RCC 7860 (cell line): ENCODE results near the gene STK39.
"Not testable (repeated sequence)": the region's sequence is repeated elsewhere in the genome, so short reads cannot be mapped to it uniquely, and the experiment has no call there.

Experiments
- DNase-seq: peaks from one replicate; pipeline ENCODE4 v3.0.0-alpha.2; 2015; ENCODE audit warnings: low spot score
- FAIRE-seq: peaks from 2 replicates; lab custom pipeline; 2012; peaks lifted over from hg19 to GRCh38; lab: Jason Lieb, UNC

STK39 gene

DNA sequence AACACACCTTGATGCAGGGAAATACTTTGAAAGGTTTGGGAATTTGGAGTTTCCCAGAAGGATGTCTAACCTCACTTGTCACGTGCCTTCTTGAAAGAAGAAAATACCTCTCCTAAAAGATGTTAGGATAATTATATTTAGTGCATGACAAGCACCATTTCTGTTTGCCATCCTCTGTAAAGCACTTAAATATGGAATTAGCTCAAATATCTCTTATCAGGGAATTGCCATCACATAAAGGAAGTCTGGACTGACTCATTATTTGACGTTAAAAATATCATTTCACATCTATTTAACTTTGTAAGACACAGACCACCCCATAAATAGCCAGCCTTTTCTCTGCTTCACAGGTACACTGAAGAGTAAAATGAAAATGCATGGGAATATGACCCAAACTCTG is 140.1 kb downstream of the STK39 start:
- DNase-seq (no peak), FAIRE-seq (no peak)

DNA sequence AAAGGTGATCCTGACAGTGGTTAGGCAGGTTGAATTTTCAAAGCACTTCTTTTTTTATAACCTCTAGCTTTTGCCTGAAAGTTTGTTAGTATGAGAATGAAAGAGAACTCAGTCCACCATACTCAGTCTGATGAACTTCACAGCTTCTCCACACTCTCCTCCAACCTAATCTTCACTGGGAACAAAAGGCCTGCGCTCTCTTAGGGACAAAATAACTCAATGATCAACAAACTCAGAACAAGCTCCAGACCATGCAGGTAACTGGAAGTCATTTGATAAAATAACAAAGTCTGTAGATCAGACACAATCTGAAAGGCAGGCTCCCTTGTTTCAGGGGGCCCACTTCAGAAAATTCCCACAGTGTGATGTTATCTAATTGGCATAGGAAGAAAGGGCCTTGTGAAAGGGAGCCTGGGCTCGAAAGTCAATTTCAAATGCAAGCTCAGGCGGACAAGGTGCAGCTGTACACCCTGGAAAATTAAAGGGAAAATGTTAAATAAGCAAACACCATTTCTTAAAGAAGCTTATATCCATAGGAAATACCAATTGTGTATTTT is 142.2 kb downstream of the STK39 start:
- DNase-seq (no peak), FAIRE-seq (no peak)

DNA sequence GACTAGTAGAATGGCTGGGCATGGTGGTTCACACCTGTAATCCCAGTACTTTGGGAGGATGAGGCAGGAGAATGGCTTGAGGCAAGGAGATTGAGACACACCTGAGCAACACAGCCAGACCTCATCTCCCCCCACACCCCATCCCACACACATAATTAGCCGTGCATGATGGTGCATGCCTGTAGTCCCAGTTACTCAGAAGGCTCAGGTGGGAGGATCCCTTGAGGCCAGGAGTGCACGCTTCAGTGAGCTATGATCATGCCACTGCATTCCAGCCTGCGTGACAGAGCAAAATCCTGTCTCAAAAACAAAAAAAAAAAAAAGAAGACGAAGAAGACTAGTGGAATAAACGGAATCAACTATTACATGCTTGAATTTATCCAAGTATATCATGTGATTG is 150.0 kb downstream of the STK39 start:
- FAIRE-seq: peak; percentile 96
- DNase-seq: peak; percentile 82

DNA sequence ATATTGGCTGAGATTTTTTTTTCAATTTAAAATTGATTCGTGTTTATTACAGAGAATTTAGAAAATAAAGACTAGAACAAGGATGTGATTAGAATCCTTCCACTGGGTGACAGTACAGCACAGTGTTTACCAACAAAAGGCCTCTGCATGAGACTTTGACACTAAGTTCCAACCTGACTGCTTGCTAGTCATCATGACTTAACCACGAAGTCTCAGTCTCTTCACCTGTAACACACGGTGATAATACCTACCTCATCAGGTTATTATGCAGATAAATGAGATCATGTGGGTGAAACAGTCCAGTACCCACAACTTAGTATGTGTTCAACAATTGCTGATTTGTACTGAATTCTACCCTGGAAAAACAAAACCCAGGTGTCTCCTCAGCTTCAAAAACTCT is 151.2 kb downstream of the STK39 start:
- no peak for FAIRE-seq
- no peak for DNase-seq

DNA sequence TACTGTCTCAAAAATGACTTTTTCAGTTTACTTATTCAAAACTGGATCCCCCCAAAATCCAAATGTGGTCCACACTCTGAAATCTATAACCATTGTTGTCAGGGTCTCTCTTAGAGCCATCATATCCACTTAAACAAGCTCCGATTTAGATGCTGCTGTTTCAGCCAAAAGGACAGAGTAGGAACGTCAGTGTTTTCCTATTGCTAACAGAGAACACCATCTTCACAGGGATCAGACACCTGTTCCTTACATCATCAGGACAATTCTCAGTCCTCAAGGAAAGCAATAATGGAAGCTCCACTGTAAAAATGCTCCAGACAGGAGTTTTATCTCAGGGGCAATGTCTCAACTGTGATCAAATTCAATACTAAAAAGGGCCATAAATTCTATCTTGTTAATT is 155.4 kb downstream of the STK39 start:
- no peak for DNase-seq
- no peak for FAIRE-seq

DNA sequence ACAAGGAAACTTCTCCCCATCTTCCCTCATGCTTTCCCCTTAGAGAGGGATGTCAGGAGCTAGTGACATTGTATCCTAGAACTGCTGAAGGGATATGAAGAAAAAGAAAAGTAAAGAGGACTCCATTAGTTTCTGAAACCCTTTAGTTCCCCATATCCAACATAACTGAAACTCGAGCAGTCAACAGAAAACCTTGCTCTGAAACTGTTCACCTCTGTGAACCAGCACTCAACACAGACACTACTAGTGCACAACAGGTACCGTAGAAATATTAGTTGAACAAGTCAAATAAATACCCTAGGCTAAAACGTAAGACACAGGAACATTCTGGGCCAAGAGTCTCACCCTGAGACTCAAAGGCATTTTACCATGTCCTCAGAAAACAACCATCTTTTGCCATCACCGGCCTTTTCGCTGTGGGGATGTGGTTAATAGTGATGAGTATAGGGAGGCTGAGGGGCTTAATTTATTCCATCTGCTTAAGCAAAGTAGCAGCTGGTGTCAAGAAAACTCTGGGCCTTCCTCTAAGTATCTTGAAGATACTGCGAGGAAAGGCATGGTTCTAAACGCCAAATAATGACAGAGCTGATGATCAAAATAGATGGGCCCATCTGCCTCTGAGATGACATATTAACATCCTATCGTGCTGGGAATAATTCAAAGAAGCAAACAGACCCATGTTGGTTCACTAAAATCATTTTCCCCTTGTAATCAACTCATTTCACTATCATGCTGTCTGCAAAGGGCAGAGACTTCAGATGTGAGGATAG is 156.8 kb downstream of the STK39 start:
- FAIRE-seq (no peak), DNase-seq (no peak)

DNA sequence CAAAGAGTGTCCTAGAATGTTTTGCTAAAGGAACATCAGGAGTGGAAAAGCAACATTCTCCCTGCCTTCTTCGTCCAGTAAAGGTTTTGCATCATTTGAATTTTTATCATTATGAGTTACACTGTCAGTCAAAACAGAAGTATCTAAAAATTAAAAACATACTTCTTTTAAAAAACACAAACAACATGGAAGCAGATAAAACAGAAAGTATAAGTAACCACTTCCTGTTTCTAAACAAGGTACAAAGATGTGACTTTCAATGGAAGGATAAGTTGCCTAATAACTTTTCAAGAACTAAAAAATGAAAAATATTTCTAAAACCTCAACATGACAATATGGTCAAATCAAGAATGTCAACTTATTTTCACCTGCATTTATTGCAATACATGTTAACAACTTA is 158.2 kb downstream of the STK39 start:
- DNase-seq (no peak), FAIRE-seq (no peak)

DNA sequence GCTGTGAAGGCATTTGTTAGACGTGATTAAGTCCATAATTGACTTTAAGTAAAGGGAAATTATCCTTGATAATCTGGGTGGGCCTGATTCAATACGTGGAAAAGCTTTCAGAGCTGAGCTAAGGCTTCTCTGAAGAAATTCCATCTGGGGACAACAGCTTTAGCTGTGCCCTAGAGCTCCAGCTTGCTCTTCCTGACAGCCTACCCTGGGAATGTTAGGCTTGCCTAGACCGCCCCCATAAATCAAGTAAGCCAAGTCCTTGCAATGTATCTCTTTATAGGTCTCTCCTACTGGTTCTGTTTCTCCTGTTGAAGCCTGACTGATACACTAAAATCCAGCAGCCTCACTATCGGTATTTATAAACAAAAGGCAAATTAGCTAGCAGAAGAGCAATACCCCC is 160.0 kb downstream of the STK39 start:
- no peak for FAIRE-seq
- no peak for DNase-seq

DNA sequence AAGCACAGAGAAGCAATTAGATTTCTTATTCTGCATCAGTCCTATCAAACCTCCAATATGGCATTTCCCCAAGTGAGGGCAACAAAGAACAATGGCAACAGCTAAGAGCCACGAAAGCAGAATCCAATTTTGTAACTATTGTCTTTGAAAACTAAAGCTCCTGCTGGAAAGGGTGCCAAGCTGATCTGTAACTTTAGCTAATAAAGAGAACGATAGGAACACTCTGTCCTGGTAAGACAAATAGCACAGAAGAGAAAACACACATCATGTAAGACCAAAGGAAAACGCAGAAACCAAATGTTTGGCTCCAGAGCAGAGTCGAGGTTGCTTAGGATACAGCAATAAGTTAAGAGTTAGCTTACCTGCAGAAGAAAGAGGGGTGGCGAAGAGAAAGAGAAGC is 160.5 kb downstream of the STK39 start:
- FAIRE-seq (no peak), DNase-seq (no peak)

DNA sequence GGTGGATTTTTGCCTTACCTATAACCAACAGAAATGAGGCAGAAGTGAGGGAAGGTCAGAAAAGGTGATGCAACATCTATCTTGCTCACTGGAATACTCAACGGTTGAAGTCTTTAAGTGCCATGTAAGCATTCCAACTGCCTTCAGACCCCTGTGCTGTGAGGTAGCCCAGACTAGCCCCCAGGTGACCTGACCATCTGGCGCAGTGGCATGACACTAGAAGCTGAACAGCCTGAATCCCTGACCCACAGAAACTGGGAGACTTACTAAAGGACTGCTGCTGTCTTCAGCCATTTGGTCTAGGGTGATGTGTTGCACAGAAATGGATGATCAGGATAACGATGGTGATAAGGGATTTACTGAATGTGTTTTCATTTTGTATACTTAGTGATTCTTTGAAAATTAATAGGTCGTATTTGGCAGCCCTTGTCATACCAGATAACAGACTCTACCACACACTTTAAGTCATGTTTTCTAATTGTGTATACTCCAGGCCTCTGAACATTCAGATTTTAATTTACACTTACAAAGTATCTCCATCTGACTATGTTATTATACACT is 161.5 kb downstream of the STK39 start:
- FAIRE-seq (no peak), DNase-seq (no peak)

DNA sequence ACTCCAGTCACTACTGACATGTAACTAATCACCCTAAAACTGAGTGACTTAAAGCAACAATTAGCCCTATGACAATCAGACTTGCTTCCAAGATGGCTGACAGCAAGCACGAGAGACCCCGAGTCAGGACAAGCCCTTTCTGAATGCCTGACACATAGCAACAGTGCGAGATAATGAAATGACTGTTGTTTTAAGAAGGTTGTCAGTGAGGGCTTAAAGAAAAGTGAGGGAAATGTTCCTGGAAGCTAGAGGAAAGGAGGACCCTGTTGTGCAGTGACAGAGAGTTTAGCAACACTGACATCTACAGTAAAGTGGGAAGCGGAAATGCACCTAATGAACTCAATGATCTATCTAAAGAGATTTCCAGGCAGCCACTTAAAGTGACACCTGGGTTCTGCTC is 163.1 kb downstream of the STK39 start:
- no peak for FAIRE-seq
- no peak for DNase-seq

DNA sequence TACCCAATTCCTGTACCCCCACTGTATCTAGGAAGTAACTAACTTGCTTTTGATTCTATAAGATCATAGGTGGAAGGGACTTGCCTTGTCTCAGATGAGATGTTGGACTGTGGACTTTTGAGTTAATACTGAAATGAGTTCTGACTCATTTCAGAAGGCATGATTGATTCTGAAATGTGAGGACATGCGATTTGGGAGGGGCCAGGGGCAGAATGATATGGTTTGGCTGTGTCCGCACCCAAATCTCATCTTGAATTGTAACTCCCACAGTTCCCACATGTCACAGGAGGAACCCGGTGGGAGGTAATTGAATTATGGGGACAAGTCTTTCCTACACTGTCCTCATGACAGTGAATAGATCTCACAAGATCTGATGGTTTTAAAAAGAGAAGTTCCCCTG is 165.9 kb downstream of the STK39 start:
- not testable (repeated sequence) for FAIRE-seq, DNase-seq

DNA sequence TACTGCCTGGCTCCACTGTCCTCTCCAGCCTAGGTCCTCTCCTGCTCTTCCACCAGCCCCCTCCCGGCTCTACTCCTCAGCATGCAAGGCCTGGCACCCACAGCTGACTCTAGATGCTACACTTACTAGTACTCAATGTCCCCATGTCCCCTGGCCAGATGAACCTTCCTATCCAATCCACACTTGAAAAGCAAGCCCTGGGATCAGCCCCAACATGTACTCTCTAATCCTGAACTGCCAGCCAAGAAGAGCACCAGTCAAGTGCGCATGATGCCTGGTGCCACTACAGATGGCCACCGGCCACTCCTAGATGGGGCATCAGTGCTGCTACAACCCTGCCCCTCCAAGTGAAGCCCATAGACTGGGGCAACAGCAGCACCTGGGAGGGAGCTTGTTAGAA is 168.2 kb downstream of the STK39 start:
- DNase-seq (no peak), FAIRE-seq (no peak)

DNA sequence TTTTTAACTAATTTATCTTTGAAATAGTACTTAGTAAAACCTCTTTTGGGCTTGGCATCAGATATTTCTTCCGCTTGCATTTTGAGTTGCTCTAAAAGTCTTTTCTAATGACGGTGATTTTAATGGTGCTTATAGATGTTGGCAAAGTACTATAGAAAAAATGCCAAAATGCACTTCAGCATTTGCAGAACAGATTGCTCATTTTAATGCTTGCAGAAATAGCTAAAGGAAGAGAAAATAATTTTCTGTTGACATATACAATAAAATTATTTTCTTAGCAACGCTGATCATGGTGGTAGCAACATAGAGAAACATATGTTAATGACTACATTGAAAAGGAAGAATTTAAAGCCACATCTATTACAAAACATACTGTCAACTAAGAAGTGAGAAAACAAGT is 170.7 kb downstream of the STK39 start:
- no peak for FAIRE-seq

DNA sequence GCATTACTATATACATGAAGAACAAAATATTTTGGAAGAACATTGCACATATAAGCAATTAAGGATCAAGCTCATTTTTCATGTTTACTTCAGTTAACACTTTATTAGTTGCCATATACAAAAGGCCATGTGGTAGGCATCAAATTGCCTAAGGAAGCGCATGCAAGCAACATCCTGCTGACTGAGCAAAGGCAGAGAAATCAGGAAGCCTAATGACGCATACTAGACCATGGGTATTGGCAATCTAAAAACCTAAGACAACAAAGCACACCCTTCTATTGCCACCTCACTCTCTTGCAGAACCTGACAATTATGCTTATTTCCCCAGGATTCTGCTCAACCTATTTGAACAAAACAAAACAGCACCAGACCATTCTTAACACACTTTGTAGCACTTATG is 171.9 kb downstream of the STK39 start:
- FAIRE-seq (no peak), DNase-seq (no peak)

More for the DNA sequence above, 170.7 kb downstream of the STK39 start:
- no peak for DNase-seq

DNA sequence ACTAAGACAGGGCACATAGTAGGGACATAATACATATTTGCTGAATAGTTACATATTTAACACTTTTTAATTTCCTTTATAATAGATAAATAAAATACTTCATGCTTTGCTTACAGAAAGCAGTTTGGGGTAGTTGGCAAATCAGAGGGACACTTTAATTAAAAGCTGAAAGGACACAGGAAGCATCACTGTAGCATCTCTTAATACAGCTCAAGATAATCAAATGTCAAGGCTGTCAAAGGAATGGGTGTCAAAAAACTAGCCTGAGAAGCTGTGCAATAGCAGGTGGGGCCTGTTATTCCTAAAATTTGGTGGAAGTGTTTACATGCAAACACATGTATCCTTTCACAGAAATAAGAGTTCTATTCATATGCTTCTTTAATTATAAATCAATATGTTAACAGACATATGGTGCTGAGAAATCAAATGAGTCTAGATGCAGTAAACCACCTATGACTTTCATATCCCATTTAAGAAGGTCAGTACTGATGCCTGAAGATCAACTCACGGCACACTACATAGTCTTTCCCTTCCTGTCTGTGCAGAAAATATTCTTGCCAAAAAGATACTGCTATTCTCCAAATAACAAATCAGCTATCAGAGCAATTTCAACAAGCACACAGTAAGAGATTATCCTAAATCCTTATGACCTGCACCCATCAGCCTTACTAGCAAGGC is 174.6 kb downstream of the STK39 start:
- DNase-seq (no peak), FAIRE-seq (no peak)

DNA sequence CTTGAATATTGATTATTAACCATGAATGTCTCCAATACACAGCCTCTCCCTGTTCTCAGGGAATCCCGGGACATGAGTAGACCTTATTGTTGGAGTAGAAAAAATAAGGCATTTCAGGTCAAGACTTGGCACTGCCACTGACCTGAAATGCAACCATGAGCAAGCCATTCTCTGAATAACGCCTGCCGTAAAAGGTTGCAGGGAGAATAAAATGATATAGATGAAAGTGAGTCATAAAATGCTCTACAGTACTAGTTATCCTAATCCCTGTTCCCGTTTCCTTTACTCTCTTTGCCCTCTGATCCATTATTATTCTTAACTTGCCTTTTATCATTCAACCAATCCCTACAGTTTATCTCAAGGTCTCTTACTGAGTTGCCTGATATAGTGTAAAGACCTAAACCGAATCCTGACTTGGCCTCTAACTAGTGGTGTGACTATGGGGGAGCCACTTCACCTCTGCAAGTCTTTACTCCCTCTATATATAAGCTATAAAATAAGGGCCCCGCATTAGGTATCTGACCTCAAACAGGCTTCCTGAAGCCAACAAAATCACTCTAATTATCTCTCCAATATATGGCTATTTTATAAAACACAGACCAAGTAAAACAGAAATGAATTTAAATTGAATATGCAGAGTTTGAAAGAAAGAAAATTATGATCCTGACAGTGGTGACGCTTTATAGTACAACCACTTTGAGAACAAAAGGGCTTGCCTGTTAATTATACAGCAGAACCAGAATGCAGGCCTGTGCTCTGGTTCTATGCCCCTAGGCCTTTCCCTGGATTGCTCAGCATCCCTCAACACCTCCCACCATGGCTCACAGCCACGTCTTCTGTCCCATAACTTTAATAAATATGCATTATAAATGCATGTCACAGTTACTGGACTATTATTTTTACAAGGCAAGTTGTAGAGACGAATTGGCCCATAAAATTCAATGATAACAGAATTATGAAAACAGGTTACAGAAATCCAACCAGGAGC is 183.1 kb downstream of the STK39 start:
- no peak for DNase-seq
- FAIRE-seq: no peak

DNA sequence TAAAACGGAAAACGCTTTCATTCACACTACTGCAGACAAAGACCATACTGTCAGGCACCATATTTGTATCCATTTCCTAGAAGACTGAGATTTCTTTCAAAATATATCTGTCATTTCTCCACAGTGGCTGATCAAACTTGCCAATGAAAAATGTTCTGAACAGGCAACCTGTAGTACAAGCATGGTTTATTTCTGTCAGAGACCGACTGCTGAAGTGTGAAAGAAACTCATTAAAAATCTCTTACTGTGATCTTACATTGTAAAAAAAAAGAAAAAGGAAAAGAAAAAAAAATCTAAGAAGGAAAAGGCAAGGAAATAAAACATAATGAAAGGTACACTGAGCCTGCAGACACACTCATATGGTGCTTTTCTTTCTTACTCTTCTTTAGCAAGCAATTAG is 184.5 kb downstream of the STK39 start:
- FAIRE-seq: no peak

DNA sequence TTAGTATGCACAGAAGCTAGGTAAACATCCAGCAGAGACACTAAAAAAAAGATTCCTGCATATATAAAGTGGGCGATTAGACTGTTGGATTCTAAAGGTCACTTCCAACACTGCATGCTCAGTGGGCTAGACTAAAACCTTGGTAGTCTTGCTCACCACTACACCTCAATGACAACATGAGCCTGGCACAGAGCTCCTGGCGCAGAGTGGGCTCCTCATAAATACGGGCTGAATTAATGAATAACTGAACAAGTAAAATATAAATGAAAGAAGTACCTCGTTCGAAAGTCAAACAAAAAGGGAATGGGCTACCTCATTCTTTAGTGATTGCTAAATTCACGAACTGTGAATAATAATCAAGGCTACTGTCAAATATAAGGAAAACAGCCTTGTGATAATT is 185.3 kb downstream of the STK39 start:
- no peak for FAIRE-seq

More for the DNA sequence above, 184.5 kb downstream of the STK39 start:
- no peak for DNase-seq

DNA sequence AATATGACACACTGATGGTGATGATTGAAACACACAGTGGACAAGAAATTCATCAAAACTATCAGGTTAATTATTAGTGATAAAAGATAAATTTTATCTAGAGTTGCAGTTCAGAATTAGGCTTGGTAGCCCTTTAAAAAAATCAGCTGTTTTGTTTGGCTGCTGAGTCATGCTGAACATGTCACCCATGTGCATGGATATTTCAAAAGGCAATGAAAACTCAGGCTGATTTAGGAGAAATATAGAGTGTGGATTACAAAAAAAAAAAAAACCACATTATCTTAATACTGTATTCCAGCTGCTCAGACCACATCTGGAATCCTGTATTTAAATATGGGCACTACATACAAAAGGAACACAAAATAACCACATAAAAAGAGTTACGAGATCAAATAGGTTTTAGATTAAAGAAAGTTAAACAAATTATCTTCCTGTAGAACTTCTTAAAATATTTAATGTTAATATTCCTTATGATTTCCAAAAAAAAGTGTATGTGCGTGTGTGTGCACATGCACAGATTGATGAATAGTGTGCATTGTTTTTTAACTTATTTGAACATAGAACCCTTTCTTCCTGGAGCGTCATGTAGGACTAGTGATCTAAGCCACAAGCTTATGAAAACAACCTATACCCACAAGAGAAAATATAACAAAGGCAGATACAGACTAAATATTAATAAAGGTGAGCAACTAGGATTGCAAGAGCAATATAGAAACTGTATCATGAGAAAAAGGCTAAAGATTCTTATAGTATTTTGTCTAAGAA is 186.2 kb downstream of the STK39 start:
- peak; percentile 63 for FAIRE-seq
- DNase-seq: no peak

More for the DNA sequence above, 185.3 kb downstream of the STK39 start:
- no peak for DNase-seq
